GM18526 (cell line): Measurements from ENCODE around the gene SERPINI1.

Experiments used
- POLR2A ChIP-seq: IDR thresholded peaks from 3 replicates; pipeline ENCODE4 v1.6.1; 2011; ENCODE audit not compliant: insufficient read length; ENCODE audit errors: extremely low read depth

The SERPINI1 gene

DNA sequence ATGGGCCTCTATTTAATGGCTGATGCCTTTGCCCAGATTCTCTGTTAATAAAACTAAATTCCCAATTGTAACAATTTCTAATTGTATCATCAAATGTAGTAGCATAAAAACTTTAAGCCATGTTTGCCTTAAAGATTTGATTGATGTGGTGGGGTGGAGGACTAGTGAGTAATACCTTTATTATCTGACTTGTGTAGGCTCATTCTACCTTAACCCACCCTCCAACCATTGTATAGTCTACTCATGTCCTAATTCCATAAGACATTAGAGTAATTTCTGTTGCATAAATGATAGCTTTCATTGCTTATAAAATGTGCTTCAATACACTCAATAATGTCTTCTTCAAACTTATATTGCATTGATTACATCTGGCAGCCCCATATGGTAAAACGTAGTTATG, 25.8 kb downstream of the SERPINI1 start:
- TF ChIP-seq POLR2A = no peak

DNA sequence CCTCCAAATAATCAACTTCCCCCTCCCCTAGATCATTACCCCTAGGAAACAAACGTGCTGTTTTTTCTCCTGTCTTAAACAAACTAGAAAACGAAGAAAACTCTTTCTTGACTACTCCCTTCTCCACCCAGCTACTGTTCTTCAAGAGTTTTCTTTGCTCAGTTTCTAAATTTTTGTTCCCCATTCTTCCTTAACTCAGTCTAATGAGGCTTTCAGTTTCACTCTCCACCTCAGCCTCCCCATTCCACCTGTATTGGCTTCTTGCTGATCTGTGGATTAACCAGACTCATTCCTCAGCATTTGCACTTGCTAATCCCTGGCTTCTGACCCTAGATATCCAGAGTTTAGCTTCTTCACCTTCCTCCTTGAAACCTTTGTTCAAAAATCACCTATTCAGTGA, 26.8 kb downstream of the SERPINI1 start:
- TF ChIP-seq POLR2A = no peak

DNA sequence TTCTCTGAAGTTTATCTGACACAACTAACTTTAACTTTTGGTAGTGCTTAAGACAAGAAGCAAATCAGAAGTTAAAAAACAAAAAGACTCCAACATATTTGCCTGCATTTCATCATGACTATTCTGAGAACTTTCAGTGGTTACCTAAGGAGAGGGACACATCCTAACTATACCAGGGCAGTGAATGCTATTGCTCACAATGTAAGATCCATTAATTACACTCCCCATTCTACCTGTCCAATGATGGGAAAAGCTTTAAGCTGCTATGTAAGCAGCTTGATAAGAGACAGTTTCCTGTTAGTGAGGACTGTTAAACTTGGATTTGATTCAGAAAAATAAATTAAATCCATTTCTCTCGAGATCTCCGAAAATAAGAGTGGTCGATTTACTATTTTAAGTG, 37.5 kb downstream of the SERPINI1 start:
- no peak for TF ChIP-seq POLR2A

DNA sequence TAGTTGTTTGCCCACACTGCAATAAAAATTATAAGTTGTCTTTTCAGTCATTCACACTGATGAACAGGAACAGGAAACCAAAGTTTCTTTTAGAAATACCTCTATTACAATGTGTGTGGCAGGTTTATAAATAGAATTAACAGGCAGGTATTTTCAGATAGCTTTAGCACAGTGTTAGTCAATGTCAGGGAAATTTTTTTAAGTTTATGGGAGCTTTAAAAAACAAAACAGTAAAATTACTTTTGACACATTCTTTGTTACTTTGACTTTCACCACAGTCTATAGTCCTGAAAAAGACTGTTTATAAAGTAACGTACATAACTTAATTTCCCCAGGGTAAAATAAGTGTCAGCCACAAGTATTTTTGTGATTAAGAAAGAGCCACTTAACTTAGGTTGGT, 38.1 kb downstream of the SERPINI1 start:
- TF ChIP-seq POLR2A = no peak

DNA sequence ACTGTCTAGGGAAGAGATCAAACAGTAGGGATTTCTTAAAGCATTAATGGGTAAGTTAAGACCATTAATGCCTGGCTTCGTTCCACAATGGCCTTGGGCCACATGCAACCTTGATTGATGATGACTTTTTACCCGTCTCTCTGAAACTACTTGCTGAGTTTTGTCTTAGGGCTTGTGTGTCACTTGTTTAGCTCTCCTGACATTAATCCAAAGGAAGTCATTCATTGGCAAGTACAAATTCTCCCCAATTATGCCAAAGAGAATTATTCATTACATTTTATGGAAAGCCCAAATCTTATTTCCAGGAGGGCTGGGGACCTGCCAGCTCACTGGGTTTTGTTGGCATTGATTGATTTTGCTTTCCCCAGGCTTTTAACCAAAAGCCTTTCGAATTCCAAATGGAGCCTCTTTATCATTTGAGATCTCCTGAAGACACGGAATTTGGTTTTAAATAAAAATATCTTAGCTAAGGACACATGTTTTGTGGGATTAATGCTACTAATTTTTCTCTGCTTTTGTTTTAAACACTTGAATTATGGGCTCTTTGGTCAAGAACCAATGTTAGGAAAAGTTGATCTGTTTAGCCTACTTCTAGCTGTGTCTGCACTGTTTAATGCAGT, 40.7 kb downstream of the SERPINI1 start:
- TF ChIP-seq POLR2A = no peak

DNA sequence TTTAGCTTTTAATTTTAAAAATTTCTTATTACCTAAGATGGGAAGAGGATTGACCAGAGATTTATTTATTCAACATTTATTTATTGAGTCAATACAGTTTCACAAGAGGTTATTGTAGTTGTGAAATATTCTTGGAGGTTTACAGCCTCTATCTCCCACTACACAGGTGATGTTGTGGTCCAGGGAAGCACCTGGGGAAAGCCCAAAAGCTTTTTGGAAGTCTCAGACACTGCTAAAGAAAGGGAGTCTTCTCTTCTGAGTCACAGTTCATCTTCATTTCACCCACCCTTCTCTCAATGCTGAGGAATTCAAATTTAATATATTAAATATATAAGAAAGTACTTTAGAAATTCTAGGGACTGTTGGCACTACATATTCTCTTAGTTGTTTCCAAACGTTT, 41.8 kb downstream of the SERPINI1 start:
- TF ChIP-seq POLR2A = no peak

DNA sequence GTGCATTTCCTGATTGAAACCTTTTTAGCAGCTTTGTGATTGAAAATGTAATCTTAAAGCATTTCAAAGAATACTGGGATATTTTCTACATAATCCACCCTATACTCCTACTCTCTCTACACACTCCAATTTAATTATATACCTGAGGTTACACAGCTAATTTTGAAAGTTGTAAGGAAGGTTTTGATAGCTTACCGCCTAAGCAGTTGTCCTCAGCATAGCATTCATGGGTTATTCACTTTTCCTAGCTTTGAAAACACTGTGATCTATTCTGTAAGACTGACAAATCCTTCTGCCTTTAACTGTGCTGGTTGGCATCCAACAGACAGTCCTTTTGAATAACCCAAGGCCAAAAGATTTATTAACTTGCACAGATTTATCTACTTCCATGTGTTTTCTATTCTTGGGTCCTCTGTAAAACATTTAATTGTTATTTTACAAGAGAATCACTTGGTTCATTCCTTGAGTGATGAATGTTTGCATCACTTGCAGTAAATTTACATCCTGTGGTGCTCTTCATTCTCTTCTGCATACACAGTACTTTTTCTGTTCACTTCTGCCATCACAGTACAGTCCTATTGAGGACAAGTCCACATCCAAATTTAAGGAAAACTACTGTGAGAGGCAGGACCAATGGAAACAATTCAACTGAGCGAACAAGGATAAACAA, 44.8 kb downstream of the SERPINI1 start:
- TF ChIP-seq POLR2A = no peak

DNA sequence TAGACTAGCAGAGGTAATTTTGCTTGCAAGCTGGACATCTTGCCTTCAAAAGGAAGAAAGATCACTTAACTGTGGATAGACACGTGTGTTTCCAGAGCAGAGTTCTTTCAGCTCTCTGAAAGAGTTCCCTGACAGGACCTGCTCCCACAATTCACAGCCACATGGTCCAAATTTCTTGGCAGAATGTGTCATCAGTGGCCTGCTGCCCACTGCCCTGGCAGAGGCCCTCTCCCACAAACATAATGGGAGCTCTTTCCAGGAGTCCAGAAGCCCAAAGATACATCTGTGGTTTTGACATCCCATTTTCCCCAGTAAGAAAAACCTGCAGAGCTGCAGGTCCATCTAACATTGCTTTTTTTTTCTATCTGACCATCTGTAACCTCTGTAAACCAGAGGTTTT, 48.3 kb downstream of the SERPINI1 start:
- no peak for TF ChIP-seq POLR2A

DNA sequence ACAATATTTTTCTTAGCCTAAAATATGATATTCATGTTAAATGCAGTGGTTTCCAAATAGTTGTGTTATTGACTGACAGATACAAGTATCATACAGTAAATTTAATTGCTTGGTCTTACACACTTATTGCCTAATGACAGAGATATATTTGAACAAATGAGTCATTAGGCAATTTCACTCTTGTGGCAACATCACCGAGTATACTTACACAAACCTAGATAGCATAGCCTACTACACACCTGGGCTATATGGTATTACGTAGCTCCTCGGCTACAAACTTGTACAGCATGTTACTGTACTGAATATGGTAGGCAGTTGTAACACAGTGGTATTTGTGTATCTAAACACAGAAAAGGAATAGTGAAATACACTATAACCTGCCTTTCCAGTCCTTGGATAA, 50.3 kb downstream of the SERPINI1 start:
- no peak for TF ChIP-seq POLR2A

DNA sequence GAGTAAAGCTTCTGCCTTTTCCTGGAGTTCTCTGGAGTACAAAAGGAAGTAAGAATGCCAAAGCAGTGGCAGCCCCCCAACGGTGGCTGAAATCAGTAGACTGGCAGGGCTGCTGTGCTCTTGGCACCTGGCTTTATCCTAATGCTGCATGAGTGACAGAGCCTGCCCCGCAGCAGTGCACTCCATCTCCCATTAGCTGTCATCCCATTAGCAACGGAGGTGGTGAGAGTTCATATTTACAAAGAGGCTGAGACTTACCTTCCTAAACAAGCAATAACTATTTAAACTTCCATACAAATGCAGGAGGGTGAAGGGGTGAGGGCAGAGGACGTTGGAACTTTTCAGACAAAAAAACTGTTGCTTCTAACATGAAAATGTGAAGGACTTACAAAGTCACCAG, 51.9 kb downstream of the SERPINI1 start:
- no peak for TF ChIP-seq POLR2A

DNA sequence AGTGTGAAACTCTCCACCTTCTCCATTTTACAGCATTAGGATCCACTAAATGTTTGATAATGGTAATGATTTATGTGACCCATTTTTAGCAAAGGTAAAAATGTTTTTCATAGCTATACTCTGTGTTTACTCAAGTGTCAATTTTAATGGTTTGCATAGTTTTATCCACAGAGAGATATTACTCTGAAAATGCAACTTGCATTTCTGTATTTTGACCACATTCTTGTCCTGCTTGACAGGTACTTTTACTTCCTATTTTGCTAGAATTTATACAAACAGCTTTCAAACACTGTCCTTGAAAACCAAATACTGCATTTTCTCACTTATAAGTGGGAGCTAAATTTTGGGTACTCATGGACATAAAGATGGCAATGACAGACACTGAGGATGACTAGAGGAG, 62.9 kb downstream of the SERPINI1 start:
- TF ChIP-seq POLR2A = no peak

DNA sequence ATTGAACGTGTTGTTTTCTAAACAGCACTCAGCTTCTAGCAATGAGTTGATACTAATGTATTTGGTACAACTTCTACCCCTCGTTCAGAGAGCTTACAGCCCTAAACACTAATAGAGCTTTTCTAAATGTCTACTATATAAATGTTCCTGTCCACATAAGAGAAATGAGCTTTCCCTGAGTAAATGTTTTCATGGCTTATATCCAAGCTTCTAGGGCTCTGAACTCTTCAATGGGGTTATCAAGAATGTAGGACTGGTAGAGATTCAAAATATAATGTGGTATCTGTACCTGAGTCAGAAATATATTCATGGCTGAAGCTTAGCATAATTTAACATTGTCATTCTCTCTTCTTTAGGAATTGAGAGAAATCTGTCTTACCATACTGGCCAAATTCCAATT, 73.4 kb downstream of the SERPINI1 start:
- no peak for TF ChIP-seq POLR2A

DNA sequence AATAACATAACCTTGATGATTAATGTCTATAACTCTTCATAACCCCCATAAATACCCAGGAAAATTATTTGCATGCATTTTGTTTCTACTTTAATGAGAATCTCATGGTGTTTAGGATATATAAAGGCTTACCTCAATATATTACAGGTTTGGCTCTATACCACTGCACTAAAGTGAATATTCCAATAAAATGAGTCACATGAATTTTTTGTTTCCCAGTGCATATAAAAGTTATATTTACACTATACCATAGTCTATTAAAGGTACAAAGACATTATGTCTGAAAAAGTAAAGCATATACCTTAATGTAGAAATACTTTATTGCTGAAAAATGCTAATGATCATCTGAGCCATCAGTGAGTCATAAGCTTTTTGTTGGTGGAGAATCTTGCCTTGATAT, 74.7 kb downstream of the SERPINI1 start:
- no peak for TF ChIP-seq POLR2A

DNA sequence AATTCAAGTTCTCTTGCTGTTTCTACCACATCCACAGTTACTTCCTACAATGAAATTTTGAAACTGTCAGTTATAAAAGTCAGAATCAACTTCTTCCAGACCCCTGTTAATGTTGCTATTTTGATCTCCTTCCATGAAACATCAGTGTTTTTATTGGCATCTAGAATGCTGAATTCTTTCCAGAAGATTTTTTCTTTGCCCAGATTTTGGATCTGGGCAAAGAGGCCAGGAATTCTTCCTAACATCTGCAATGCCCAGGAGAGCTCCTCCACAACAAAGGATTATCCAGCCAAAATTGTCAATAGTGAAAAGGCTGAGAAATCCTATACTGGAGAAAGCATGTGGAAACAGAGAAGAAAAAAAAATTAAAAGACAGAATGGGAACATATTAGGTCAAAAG, 75.5 kb downstream of the SERPINI1 start:
- TF ChIP-seq POLR2A = no peak

DNA sequence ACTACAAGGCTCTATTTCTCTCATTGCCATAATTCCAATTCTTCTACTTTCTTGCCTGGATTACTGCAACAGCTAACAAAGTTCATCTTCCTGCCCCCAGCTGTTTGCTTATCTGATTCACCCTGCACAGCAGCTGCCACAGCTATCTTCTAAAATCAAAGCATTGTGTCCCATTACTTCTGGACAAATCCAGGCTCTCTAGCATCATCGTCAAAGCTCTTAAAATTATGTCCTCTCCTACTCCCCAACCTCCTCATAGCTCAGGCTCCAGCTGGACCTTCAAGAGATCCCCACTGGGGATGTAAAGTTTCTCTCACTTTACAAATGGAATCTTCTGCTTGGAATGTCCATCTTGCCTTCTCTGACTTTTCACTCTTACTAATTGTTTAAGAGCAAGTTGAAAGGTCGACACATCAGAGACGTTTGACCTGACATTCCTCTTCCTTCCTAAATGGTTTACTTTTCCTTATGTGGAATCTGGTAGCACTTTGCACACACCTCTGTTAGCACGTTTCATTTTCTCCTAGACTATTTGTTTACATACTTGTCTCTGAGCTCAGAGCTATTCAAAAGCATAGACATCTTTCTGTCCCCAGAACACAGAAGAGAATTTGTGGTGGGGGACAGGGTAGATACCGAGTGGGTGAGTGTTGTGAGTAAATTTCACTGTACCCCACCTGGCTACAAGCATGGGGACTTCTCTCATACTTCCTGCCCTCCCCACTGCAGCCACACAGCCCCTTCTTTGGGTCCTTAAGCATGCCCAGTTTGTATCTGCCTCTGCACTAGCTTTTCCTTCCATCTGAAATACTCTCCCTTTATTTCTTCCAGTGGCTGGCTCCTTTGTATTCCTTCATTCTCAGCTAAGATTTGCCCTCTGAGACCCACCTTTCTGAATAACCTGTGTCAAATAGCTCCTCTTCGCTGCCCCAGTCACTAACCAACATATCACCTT, 77.9 kb downstream of the SERPINI1 start:
- no peak for TF ChIP-seq POLR2A

DNA sequence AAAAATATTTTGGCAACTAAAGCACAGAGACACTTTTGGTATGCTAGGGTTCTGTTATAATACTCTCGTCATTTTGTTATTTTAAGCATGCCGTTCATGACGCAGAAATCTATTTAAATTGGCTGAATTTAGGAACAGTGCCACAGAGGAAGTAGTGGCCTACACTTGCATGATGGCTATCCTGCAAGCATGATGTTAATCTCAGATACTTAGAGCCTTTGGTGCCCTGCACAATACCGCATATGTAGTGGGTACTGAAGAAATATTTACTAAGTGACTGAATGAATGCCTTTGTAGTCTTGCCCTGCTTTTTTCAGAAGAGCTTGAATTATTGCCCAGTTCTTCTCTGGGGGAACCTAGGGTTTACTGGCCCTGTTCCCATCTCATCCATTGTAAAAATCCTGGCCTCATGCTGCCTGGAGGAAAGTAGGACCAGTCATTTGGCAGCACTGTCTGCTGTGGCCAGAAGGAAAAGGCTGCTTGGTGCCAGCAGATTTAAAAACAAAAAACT, 79.0 kb downstream of the SERPINI1 start:
- TF ChIP-seq POLR2A = no peak
